Epithelial cell of proximal tubule (primary cell): ENCODE results near the gene NAPG. TPM values are rescaled to one million over a fixed set of nuclear protein-coding genes. Genes with fewer than 3 reads are reported as not detected.
A peak's percentile ranks its signal among the peaks of the same experiment; 100 is the strongest.

ENCODE experiments used
- DNase-seq: peaks from one replicate; pipeline ENCODE4 v3.0.0-alpha.2; 2011; ENCODE audit warnings: low read depth
- H3K4me3 ChIP-seq: 2 replicates; pipeline ENCODE4 v1.5.1; 2011; ENCODE audit warnings: low read depth, mild to moderate bottlenecking, low read length
- CTCF ChIP-seq: conservative IDR thresholded peaks from 2 replicates; pipeline ENCODE4 v1.5.1; 2012; ENCODE audit warnings: low read depth, mild to moderate bottlenecking, low read length
- total RNA-seq: library from RNA; depleted of rRNA; stranded (reverse); fragments of >200 nt; gene quantifications from 2 replicates; pipeline ENCODE4 v1.2.3, GENCODE V29; 2015

NAPG gene
- total RNA-seq, 1 donor from 2014 or later = 29.5 TPM

- no peak for DNase-seq
- peak overlapping the region; percentile 19 for H3K4me3 ChIP-seq
- TF ChIP-seq CTCF = peak; percentile 90
These were observed 5.6 kb upstream of the NAPG start for GRCh38 chr18:10519999-10520935.

- H3K4me3 ChIP-seq = no peak overlapping the region
- DNase-seq = no peak
- TF ChIP-seq CTCF = no peak
These were observed 4.3 kb upstream of the NAPG start for GRCh38 chr18:10521566-10521965.

- DNase-seq = no peak
- TF ChIP-seq CTCF = no peak
- no peak overlapping the region for H3K4me3 ChIP-seq
These were observed 3.3 kb upstream of the NAPG start for GRCh38 chr18:10522574-10522973.

GRCh38 chr18:10523544-10523943 is 2.3 kb upstream of the NAPG start:
- no peak overlapping the region for H3K4me3 ChIP-seq
- no peak for DNase-seq
- TF ChIP-seq CTCF = no peak

- DNase-seq = peak; percentile 77
- peak overlapping the region; percentile 89 for H3K4me3 ChIP-seq
These were observed 1.1 kb upstream of the NAPG start for GRCh38 chr18:10524507-10525370.

GRCh38 chr18:10525371-10525691 is 496 bp upstream of the NAPG start:
- H3K4me3 ChIP-seq = peak overlapping the region; percentile 89
- TF ChIP-seq CTCF = no peak
- no peak for DNase-seq

More at GRCh38 chr18:10524507-10525370, 1.1 kb upstream of the NAPG start:
- TF ChIP-seq CTCF = no peak
